Measurements from ENCODE around the gene UBR4. TPM values are rescaled to one million over a fixed set of nuclear protein-coding genes. Genes with fewer than 3 reads are reported as not detected.

Gene UBR4
- total RNA-seq, 1 experiment from 2014 or later: 126 TPM

DNA sequence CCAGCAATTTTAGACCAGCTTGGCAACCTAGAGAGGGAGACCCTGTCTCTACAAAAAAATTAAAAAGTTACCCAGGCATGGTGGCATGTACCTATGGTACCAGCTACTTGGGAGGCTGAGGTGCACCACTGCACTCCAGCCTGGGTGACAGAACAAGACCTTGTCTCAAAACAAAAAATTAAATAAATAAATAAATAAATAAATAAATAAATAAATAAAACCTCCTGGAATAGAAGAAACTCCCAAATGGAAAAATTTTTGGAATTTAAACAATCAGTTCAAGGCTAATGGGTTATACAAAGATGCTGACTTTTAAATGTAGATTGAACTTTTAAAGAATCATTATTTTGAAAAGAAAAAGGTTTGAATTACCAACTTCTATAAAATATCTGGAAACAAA, 22.2 kb downstream of the UBR4 start:
- intact Hi-C loops (cut with micrococcal nuclease; ENCODE audit: unreplicated experiment) (no loop called here), in situ Hi-C loops (cut with HindIII; ENCODE audit: low pct_unique_long_range_greater_than_20kb, low sequenced_read_pairs) (no loop called here)
- H3K36me3 ChIP-seq (ENCODE audit: control insufficient read depth, insufficient read depth, low read length): peaks cover 41% of the 10 kb centered on the region
- no peaks in the 10 kb centered on the region for H3K9me3 ChIP-seq (ENCODE audit: control insufficient read depth, insufficient read depth, low read depth, low read length)
- BruUV-seq (replicated peaks): no TSS peak
- no peak overlapping the region for H3K4me3 ChIP-seq (ENCODE audit: low read depth in 2 of 2, low read length in 2 of 2)
- CTCF ChIA-PET: no interaction called here
- TF ChIP-seq POLR2AphosphoS5 (IDR thresholded peaks at IDR 0.05; ENCODE audit: low read depth, low read length) (no peak), SIN3A (IDR thresholded peaks at IDR 0.05; ENCODE audit: borderline replicate concordance, insufficient read depth, low read depth, low read length) (no peak), TCF7L2 (IDR thresholded peaks at IDR 0.05; ENCODE audit: low read depth, low read length) (no peak), REST (IDR thresholded peaks at IDR 0.05; ENCODE audit: insufficient read depth in 1 of 2, low read depth in 2 of 2, low read length in 1 of 2) (no peak)
- TF ChIP-seq, protein P1, sequence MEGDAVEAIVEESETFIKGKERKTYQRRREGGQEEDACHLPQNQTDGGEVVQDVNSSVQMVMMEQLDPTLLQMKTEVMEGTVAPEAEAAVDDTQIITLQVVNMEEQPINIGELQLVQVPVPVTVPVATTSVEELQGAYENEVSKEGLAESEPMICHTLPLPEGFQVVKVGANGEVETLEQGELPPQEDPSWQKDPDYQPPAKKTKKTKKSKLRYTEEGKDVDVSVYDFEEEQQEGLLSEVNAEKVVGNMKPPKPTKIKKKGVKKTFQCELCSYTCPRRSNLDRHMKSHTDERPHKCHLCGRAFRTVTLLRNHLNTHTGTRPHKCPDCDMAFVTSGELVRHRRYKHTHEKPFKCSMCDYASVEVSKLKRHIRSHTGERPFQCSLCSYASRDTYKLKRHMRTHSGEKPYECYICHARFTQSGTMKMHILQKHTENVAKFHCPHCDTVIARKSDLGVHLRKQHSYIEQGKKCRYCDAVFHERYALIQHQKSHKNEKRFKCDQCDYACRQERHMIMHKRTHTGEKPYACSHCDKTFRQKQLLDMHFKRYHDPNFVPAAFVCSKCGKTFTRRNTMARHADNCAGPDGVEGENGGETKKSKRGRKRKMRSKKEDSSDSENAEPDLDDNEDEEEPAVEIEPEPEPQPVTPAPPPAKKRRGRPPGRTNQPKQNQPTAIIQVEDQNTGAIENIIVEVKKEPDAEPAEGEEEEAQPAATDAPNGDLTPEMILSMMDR (IDR thresholded peaks at IDR 0.05): no peak
- no peaks in the 10 kb centered on the region for H3K4me1 ChIP-seq (ENCODE audit: control insufficient read depth, insufficient read depth, low read length)
- DNase-seq (ENCODE audit: low read depth, low spot score): no peak
- POLR2A ChIA-PET: interaction anchor here (0.6 kb wide), 1 partner anchor 14 kb away, joined by 3 read pairs; no protein-coding TSS in a partner anchor
- H3K27ac ChIP-seq (ENCODE audit: low read length): no peak overlapping the region
- no peaks in the 10 kb centered on the region for H3K27me3 ChIP-seq (ENCODE audit: control insufficient read depth, insufficient read depth, low read length)
- ATAC-seq: no peak

- Histone ChIP-seq H3K27me3 (ENCODE audit: control insufficient read depth, insufficient read depth, low read length) (no peaks in the 10 kb centered on the region), H3K4me1 (ENCODE audit: control insufficient read depth, insufficient read depth, low read length) (no peaks in the 10 kb centered on the region)
These were observed 24.1 kb downstream of the UBR4 start for GRCh38 chr1:19186001-19186400.

More at GRCh38 chr1:19186001-19186400, 24.1 kb downstream of the UBR4 start:
- Histone ChIP-seq H3K36me3 (ENCODE audit: control insufficient read depth, insufficient read depth, low read length) (peaks cover 46% of the 10 kb centered on the region), H3K9me3 (ENCODE audit: control insufficient read depth, insufficient read depth, low read depth, low read length) (no peaks in the 10 kb centered on the region), H3K4me3 (ENCODE audit: low read depth in 2 of 2, low read length in 2 of 2) (no peak overlapping the region), H3K27ac (ENCODE audit: low read length) (no peak overlapping the region)
- POLR2A ChIA-PET: no interaction called here
- DNase-seq (ENCODE audit: low read depth, low spot score) (no peak), ATAC-seq (no peak)
- no peak for TF ChIP-seq TCF7L2 (IDR thresholded peaks at IDR 0.05; ENCODE audit: low read depth, low read length)
- TF ChIP-seq SIN3A (IDR thresholded peaks at IDR 0.05; ENCODE audit: borderline replicate concordance, insufficient read depth, low read depth, low read length): no peak
- TF ChIP-seq, protein P1 (IDR thresholded peaks at IDR 0.05): no peak
- no peak for TF ChIP-seq REST (IDR thresholded peaks at IDR 0.05; ENCODE audit: insufficient read depth in 1 of 2, low read depth in 2 of 2, low read length in 1 of 2)
- TF ChIP-seq POLR2AphosphoS5 (IDR thresholded peaks at IDR 0.05; ENCODE audit: low read depth, low read length): no peak
- intact Hi-C loops (cut with micrococcal nuclease; ENCODE audit: unreplicated experiment): no loop called here
- in situ Hi-C loops (cut with HindIII; ENCODE audit: low pct_unique_long_range_greater_than_20kb, low sequenced_read_pairs): no loop called here
- TSS peak; percentile 3 for BruUV-seq (replicated peaks)
- CTCF ChIA-PET: no interaction called here

Measured in Panc1 (cell line).